GM12878 (cell line): ENCODE results near the gene CXorf65. TPM values are rescaled to one million over a fixed set of nuclear protein-coding genes. Genes with fewer than 3 reads are reported as not detected.
A peak's percentile ranks its signal among the peaks of the same experiment; 100 is the strongest.

Experiments used
- ATF7 ChIP-seq: fragments of 450-650 bp; IDR thresholded peaks from 2 replicates; pipeline ENCODE4 v1.6.1; 2016; ENCODE audit warnings: low read depth, mild to moderate bottlenecking
- CBFB ChIP-seq: IDR thresholded peaks from 2 replicates; pipeline ENCODE4 v1.6.1; 2016; ENCODE audit warnings: antibody characterized with exemption, low read depth
- CBX5 ChIP-seq: sonication (generic); IDR thresholded peaks from 2 replicates; pipeline ENCODE4 v1.6.1; 2016; ENCODE audit warnings: low read depth, moderate library complexity, mild to moderate bottlenecking, inconsistent platforms
- ETV6 ChIP-seq, 2 experiments: fragments of 450-650 bp in 1 of 2; IDR thresholded peaks in 1 of 2; conservative IDR thresholded peaks in 1 of 2; 2 replicates each; pipeline ENCODE4 v1.6.1; 2014; ENCODE audit warnings: antibody characterized with exemption in 1 of 2, borderline replicate concordance in 1 of 2, low read depth in 1 of 2, mild to moderate bottlenecking in 1 of 2, moderate library complexity in 1 of 2
- HDAC6 ChIP-seq: fragments of 200-600 bp; sonication (generic); IDR thresholded peaks from one replicate; pipeline ENCODE4 v1.8.0; 2017; ENCODE audit warnings: antibody characterized with exemption; ENCODE audit not compliant: unreplicated experiment
- JUND ChIP-seq: IDR thresholded peaks from 2 replicates; pipeline ENCODE4 v1.6.1; 2012; ENCODE audit warnings: low read depth, mild to moderate bottlenecking, low read length, improper control_type of control experiment, moderate library complexity
- KLF5 ChIP-seq: fragments of 450-650 bp; IDR thresholded peaks from 2 replicates; pipeline ENCODE4 v1.6.1; 2014; ENCODE audit warnings: mild to moderate bottlenecking; ENCODE audit not compliant: partially characterized antibody
- LARP7 ChIP-seq: fragments of 450-650 bp; IDR thresholded peaks from 2 replicates; pipeline ENCODE4 v1.6.1; 2017; ENCODE audit warnings: mild to moderate bottlenecking
- MEF2A ChIP-seq: IDR thresholded peaks from 2 replicates; pipeline ENCODE4 v1.6.1; 2011; ENCODE audit warnings: low read depth, mild to moderate bottlenecking, low read length, moderate library complexity; ENCODE audit not compliant: insufficient read depth
- MXI1 ChIP-seq: fragments of 150-350 bp; IDR thresholded peaks from 2 replicates; pipeline ENCODE4 v1.6.1; 2011; ENCODE audit warnings: low read depth, mild to moderate bottlenecking, inconsistent platforms, low read length, improper control_type of control experiment
- NKRF ChIP-seq: fragments of 450-650 bp; conservative IDR thresholded peaks from 2 replicates; pipeline ENCODE4 v1.6.1; 2017; ENCODE audit warnings: mild to moderate bottlenecking, moderate library complexity
- POLR2A ChIP-seq: IDR thresholded peaks from 2 replicates; pipeline ENCODE4 v1.6.1; 2011; ENCODE audit warnings: low read depth, mild to moderate bottlenecking, low read length
- SIN3A ChIP-seq: IDR thresholded peaks from 2 replicates; pipeline ENCODE4 v1.6.1; 2012; ENCODE audit warnings: low read depth, low read length, improper control_type of control experiment
- SIX5 ChIP-seq: IDR thresholded peaks from 2 replicates; pipeline ENCODE4 v1.6.1; 2011; ENCODE audit warnings: mild to moderate bottlenecking, low read depth, low read length, moderate library complexity; ENCODE audit not compliant: severe bottlenecking
- SMAD5 ChIP-seq: IDR thresholded peaks from 2 replicates; pipeline ENCODE4 v1.6.1; 2016; ENCODE audit warnings: antibody characterized with exemption, low read depth
- SMC3 ChIP-seq: IDR thresholded peaks from 2 replicates; pipeline ENCODE4 v1.6.1; 2011; ENCODE audit warnings: low read length, improper control_type of control experiment, borderline replicate concordance
- SREBF2 ChIP-seq: IDR thresholded peaks from 2 replicates; pipeline ENCODE4 v1.6.1; 2012; ENCODE audit warnings: mild to moderate bottlenecking, low read length
- TARDBP ChIP-seq: IDR thresholded peaks from 2 replicates; pipeline ENCODE4 v1.6.1; 2016; ENCODE audit warnings: borderline replicate concordance
- USF2 ChIP-seq: IDR thresholded peaks from 2 replicates; pipeline ENCODE4 v1.6.1; 2011; ENCODE audit warnings: low read depth, low read length, improper control_type of control experiment, borderline replicate concordance
- polyA plus RNA-seq, 11 experiments: library from polyadenylated mRNA; depleted of rRNA in 4 of 11; unstranded in 6 of 11; stranded (reverse) in 5 of 11; fragments of >200 nt; fragmentation: Nextera tagmentation in 4 of 11; fragmentation: Illumina TruSeq in 1 of 11; extraction: Ambion mirVana in 4 of 11; extraction: Trizol in 1 of 11; gene quantifications; 1 replicate in 1 of 11; 2 replicates in 10 of 11; pipeline versions ENCODE4 v1.2.1 to v1.2.3, GENCODE V29; 2011 to 2016; ENCODE audit warnings: inconsistent platforms in 2 of 11, missing spikeins in 2 of 11, low read depth in 1 of 11
- total RNA-seq, 4 experiments: library from RNA; depleted of rRNA in 3 of 4; stranded (reverse); fragments of >200 nt in 3 of 4; fragmentation: Illumina TruSeq in 1 of 4; extraction: Trizol in 1 of 4; gene quantifications; 2 replicates each; pipeline versions ENCODE4 v1.2.1 to v1.2.3, GENCODE V29; 2013 to 2021
- TF ChIP-seq, protein P1 (sequence below): IDR thresholded peaks from 2 replicates; pipeline ENCODE4 v1.6.1; 2012; ENCODE audit warnings: low read depth, low read length, improper control_type of control experiment
- TF ChIP-seq, protein P2 (sequence below): IDR thresholded peaks from 2 replicates; pipeline ENCODE4 v1.6.1; 2012; ENCODE audit warnings: low read depth, low read length, improper control_type of control experiment
- TF ChIP-seq, protein P3 (sequence below): IDR thresholded peaks from 2 replicates; pipeline ENCODE4 v1.6.1; 2011; ENCODE audit warnings: mild to moderate bottlenecking, low read depth, low read length, moderate library complexity; ENCODE audit not compliant: insufficient replicate concordance
- TF ChIP-seq, protein P4 (sequence below): fragments of 450-650 bp; IDR thresholded peaks from 2 replicates; pipeline ENCODE4 v1.6.1; 2016; ENCODE audit warnings: mild to moderate bottlenecking

The CXorf65 gene
- total and polyA plus RNA-seq, 10 of the 15 experiments (the other 5 are each of a cell fraction or from before 2014, with no cell fraction given): 0.82 to 4.8 (median 2.3) TPM

- TF ChIP-seq, protein P1, sequence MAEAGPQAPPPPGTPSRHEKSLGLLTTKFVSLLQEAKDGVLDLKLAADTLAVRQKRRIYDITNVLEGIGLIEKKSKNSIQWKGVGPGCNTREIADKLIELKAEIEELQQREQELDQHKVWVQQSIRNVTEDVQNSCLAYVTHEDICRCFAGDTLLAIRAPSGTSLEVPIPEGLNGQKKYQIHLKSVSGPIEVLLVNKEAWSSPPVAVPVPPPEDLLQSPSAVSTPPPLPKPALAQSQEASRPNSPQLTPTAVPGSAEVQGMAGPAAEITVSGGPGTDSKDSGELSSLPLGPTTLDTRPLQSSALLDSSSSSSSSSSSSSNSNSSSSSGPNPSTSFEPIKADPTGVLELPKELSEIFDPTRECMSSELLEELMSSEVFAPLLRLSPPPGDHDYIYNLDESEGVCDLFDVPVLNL: no peak
- TF ChIP-seq KLF5: no peak
- no peak for TF ChIP-seq ATF7
- TF ChIP-seq CBX5: no peak
- TF ChIP-seq USF2: no peak
- no peak for TF ChIP-seq SREBF2
- TF ChIP-seq, protein P2, sequence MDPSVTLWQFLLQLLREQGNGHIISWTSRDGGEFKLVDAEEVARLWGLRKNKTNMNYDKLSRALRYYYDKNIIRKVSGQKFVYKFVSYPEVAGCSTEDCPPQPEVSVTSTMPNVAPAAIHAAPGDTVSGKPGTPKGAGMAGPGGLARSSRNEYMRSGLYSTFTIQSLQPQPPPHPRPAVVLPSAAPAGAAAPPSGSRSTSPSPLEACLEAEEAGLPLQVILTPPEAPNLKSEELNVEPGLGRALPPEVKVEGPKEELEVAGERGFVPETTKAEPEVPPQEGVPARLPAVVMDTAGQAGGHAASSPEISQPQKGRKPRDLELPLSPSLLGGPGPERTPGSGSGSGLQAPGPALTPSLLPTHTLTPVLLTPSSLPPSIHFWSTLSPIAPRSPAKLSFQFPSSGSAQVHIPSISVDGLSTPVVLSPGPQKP: no peak
- TF ChIP-seq NKRF: no peak
- TF ChIP-seq CBFB: no peak
- TF ChIP-seq HDAC6: no peak
- no peak for TF ChIP-seq JUND
- peak; percentile 84 for TF ChIP-seq SIX5
- TF ChIP-seq POLR2A: peak; percentile 52; the same call in 1 of the 2 replicates
- no peak for TF ChIP-seq SMC3
- TF ChIP-seq, protein P3, sequence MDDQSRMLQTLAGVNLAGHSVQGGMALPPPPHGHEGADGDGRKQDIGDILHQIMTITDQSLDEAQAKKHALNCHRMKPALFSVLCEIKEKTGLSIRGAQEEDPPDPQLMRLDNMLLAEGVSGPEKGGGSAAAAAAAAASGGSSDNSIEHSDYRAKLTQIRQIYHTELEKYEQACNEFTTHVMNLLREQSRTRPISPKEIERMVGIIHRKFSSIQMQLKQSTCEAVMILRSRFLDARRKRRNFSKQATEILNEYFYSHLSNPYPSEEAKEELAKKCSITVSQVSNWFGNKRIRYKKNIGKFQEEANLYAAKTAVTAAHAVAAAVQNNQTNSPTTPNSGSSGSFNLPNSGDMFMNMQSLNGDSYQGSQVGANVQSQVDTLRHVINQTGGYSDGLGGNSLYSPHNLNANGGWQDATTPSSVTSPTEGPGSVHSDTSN: no peak
- TF ChIP-seq, protein P4, sequence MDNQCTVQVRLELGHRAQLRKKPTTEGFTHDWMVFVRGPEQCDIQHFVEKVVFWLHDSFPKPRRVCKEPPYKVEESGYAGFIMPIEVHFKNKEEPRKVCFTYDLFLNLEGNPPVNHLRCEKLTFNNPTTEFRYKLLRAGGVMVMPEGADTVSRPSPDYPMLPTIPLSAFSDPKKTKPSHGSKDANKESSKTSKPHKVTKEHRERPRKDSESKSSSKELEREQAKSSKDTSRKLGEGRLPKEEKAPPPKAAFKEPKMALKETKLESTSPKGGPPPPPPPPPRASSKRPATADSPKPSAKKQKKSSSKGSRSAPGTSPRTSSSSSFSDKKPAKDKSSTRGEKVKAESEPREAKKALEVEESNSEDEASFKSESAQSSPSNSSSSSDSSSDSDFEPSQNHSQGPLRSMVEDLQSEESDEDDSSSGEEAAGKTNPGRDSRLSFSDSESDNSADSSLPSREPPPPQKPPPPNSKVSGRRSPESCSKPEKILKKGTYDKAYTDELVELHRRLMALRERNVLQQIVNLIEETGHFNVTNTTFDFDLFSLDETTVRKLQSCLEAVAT: no peak
- no peak for TF ChIP-seq SMAD5
- TF ChIP-seq TARDBP: no peak
- 0 out of 2 replicates have a peak, but pooled peaks have one; percentile 36 for TF ChIP-seq SIN3A
- peak; percentile 50; the same call in 1 of the 2 replicates for TF ChIP-seq MXI1
- TF ChIP-seq MEF2A: no peak
- TF ChIP-seq ETV6 (conservative IDR thresholded peaks at IDR 0.05 in 1 of 2, IDR thresholded peaks at IDR 0.05 in 1 of 2; ENCODE audit: borderline replicate concordance in 1 of 2, low read depth in 1 of 2): no peak
- no peak for TF ChIP-seq LARP7
Observed at GRCh38 chrX:71095555-71095980, 11.0 kb downstream of the CXorf65 start, which contains the start of gene FOXO4 (continued).
